ENCODE measurements around the gene EIF3D.
A peak's percentile ranks its signal among the peaks of the same experiment; 100 is the strongest.

Gene EIF3D

GRCh38 chr22:36506637-36507517 lies 22.1 kb downstream of the EIF3D start, which contains the start of gene FOXRED2:
TSS of gene FOXRED2 (minus strand) at chr22:36507040. CDS start at chr22:36506422, 618 bp downstream.
- DNase-seq (ENCODE audit: low read depth), result peak; percentile 83

GRCh38 chr22:36505998-36506635 lies 22.8 kb downstream of the EIF3D start:
- no peak for DNase-seq (ENCODE audit: low read depth)

DNA sequence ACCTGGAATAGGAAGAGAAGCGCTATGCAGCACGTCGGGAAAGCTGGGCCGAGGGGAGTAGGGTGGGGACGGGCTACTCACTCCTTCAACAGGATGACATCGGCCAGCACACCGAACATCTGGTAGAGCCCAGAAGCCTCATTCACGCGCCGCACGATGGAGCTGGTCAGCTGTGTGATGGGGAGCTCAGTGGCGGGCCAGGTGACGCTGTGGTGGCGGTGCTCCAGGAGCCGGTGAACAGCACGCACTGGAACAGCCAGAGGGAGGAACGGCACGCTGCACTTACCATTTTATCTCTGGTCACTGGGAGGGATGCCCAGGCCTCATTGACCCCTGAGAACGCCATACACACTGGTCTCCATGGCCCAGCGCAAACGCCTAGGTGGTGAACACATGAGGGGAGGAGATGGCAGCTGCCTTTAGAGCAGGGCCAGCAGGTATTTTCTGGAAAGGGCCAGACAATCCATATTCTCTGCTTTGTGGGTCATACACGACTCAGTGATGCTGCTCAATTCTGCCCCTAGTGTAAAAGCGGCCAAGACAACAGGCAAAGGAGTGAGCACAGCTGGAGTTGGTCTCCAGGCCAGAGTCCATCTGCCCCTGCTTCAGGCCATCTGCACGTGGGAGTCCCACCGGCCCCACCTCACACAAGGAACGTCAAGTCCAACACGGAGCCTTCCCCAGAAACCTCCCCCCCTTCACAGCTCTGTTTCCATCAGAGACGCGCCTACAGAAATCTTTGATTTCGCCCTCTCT lies 30.9 kb downstream of the EIF3D start:
- no peak for DNase-seq (ENCODE audit: low read depth)

DNA sequence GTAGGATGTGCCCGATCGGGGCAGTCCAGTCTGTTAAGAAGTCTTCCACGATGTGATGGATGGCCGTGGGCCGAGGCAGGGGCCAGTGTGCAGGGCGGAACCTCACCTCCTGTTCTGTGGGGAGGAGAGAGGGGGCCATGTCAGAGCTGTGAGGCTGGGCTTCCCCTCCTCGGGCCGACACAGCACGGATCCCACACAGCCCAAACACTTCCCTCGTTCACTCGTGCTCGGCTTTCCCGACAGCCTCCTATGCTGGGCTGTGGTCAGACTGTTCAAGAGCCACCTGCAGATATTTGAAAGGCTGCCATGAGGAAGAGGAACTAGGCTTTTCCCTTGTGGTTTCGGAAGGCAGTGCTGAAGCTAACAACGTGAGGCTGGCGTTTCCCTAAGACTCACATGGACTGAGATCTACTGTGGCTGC lies 35.3 kb downstream of the EIF3D start:
- DNase-seq (ENCODE audit: low read depth), result no peak

DNA sequence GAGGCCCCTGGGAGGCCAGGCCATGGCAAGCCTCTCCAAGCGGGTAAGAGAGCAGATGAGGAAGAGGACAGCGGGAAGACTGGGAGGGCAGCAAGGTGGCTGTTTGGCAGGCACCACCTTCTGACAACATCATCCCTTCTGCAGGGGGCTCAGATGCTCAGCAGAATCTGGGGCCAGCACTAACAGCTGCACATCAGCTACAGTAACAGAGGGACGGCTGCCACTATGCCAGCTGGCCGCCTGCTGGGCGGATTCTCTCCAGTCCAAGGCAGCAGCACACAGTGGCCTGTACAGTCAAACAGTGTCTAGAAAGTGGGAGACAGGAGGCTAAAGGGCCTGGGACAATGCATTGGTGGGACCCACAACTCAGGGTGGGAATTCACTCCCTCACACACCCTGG lies 36.9 kb downstream of the EIF3D start:
- no peak for DNase-seq (ENCODE audit: low read depth)

DNA sequence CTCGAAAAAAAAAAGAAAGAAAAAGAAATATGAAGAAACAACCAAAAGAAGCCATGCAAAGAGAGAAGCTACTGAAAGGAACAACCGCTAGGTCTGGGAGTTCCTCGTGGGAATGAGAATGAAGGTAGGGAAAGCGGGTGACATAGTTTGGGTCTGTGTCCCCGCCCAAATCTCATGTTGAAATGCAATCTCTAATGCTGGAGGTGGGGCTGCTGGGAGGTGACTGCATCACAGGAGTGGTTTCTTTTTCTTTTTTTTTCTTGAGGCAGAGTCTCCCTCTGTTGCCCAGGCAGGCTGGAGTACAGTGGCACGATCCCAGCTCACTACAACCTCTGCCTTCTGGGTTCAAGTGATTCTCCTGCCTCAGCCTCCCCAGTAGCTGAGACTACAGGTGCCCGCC lies 37.8 kb downstream of the EIF3D start:
- no peak for DNase-seq (ENCODE audit: low read depth)

DNA sequence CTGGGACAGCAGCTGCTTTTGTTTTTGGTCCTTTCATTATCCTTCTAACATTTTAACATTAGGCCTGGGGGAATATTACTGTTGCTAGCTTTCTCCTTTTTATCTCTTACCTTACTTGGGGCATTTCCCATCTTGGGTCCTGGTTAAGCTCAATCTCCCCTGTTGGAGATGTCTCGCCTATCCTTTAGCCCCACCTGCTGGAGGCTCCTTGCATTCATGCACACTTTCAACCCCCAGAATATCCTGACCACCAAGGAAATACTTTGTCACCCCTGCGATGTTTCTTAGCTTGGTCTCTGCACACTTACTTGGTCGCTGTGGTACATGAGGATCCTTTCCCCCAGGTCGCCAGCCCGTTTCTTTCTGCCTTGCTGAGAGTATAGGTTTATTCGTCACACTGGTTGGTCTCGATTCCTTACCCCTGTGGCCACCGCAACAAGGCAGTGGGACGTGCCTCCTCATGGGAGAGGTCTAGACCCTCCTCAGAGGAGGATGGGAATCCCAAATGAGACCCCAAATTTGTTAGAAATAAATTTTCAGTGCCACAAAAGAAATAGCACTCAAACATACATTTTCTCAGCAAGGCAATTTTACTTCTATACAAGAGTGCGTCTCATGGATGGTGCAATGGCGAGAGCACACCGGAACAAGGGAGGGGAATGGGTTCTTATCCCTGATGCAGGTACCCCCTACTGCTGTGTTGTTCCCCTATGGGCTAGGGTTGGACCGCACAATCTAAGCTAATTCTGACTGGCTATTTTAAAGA lies 42.2 kb downstream of the EIF3D start:
- DNase-seq (ENCODE audit: low read depth), result peak; percentile 58

GRCh38 chr22:36481393-36482168 lies 47.4 kb downstream of the EIF3D start, which contains the start of gene TXN2:
TSS of gene TXN2 (minus strand) at chr22:36481640. CDS start at chr22:36480837, 803 bp downstream.
- DNase-seq (ENCODE audit: low read depth), result peak; percentile 93

- DNase-seq (ENCODE audit: low read depth), result no peak
Measured at GRCh38 chr22:36480941-36481392, 48.0 kb downstream of the EIF3D start.

DNA sequence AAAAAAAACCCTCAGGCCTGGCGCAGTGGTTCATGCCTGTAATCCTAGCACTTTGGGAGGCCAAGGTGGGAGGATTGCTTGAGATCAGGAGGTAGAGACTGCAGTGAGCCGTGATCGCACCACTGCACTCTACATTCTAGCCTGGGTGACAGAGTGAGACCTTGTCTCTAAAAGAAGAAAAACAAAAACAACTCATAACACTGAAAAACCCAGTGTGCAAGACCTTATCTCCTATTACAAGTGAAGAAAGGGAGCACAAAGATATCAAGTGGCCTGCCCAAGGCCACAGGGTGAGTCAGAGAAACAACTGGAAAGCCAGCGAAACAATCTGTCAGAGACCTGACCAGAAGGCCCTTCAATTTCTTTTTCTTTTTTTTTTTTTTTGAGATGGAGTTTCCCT lies 50.0 kb downstream of the EIF3D start:
- no peak for DNase-seq (ENCODE audit: low read depth)

DNA sequence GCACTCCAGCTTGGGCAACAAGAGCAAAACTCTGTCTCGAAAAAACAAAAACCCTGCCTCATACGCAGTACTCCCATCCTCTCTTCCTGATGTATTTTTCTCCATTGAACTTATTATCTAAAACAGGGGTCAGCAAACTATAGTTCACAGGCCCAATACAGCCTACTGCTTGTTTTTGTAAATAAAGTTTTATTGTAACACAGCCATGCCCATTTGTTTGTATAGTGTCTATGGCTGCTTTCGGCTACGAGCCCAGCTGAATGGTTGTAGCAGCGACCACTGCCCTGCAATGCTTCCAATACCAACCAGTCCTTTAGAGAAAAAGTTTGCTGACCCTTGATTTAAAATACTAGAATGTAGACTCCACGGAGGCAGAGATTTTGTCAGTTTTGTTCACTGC lies 53.6 kb downstream of the EIF3D start:
- DNase-seq (ENCODE audit: low read depth), result no peak

DNA sequence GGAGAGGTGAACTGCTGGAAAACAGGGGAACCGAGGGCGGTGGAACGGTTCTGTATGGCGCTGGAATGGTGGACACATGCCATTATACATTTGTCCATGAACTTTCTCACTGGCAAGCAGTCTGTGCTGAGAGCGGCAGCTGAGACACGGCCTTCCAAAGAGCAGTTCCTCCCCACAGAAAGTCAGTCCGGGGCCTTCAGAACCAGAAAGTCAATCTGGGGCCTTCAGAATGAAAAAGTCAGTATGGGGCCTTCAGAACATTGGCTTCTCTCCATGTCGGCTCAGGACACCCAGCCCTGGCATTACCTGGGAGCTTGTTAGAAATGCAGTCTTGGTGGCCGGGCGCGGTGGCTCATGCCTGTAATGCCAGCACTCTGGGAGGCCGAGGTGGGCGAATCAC lies 56.3 kb downstream of the EIF3D start:
- DNase-seq (ENCODE audit: low read depth), result no peak

GRCh38 chr22:36471341-36471821 lies 57.6 kb downstream of the EIF3D start:
- DNase-seq (ENCODE audit: low read depth), result no peak

DNA sequence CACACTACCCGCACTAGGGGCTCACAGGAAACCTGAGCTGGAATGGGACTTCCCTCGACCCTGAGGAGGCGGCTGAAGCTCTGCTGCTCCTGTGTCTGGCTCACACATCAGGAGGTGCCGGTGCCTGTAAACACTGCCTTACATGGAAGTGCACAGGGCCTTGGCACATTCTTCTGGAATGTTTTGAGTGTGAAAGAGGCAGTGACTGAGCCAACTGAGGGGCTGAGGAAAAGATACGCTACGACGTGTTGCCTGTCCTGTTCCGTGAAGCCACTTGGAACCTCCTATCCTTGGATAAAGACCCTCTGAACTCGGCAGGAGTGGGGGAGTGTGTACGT lies 58.0 kb downstream of the EIF3D start:
- DNase-seq (ENCODE audit: low read depth), result no peak

- peak; percentile 79 for DNase-seq (ENCODE audit: low read depth)
Measured at GRCh38 chr22:36470162-36470993, 58.6 kb downstream of the EIF3D start.

DNA sequence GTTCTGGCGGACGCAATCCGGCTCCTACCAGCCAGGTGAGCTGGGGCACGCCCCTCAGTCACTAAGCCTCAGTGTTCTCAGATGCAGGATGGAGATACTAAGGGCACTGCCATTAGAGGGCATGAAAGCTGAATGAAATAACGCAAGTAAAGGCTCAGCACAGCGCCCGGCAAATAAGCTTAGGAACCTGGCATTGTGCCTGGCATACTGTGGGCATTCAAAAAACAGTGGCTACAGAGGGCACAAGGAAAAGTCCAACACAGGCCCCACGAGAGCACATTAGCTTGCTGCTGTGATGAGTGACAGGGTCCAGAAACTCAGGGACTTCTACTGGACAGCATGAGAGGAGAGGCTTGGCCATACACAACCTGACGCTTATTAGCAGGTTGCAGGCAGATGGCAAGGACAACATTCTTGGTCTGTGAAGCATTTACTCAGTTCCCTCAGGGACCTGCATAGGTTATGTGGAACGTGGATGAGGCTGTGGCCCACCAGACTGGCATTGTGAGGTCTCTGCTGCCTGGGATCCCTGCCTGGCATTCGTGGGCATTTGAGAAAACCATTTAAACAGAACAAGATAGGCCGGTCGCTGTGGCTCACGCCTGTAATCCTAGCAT lies 59.8 kb downstream of the EIF3D start:
- DNase-seq (ENCODE audit: low read depth), result no peak

DNA sequence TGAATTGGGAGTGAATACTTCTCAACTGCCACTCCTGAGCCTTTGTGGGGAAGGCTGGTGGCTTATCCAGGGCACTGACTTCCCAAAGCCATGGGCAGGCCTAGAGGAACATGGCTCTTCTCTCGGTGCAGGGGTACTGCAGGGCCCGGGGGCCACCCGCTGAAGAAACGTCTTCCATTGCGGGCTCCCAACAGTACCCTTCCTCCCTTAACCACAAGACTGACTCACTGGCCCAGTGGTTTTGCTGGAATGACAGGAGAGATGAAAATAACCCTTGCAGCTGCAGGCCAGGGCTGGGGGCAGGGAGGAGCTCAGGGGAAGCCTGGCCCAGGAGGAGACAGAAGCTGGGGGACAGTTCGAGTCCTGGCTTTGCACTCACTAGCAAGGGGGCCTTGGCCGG lies 61.0 kb downstream of the EIF3D start:
- no peak for DNase-seq (ENCODE audit: low read depth)

DNA sequence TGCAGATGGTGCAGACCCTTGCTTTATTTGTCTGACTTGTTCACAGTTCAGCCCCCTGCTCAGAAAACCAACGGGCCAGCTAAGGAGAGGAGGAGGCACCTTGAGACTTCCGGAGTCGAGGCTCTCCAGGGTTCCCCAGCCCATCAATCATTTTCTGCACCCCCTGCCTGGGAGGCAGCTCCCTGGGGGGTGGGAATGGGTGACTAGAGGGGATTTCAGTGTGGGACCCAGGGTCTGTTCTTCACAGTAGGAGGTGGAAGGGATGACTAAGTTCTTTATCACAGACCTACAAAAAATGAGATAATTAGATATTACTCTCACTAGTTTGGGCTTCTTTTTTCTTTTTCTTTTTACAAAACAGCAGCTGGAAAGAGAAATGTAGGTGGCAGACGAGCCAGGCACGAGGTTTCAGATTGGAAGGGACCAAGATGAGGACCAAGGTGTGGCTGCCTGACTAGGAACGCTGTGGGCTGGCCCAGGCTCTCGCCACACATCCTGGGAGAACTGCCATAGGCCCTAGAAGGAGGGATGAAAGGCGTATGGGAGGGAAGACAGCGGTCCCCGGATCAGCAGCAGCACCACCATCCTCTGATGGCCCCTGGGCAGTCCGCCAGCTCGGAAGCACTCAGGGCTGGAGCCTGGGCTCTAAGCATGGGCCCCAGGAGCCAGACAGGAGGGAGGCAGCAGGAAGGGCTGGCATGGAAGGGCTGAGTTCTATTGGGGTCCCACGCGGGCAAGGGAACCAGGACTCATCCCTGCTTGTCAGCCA lies 61.7 kb downstream of the EIF3D start:
- DNase-seq (ENCODE audit: low read depth), result no peak

DNA sequence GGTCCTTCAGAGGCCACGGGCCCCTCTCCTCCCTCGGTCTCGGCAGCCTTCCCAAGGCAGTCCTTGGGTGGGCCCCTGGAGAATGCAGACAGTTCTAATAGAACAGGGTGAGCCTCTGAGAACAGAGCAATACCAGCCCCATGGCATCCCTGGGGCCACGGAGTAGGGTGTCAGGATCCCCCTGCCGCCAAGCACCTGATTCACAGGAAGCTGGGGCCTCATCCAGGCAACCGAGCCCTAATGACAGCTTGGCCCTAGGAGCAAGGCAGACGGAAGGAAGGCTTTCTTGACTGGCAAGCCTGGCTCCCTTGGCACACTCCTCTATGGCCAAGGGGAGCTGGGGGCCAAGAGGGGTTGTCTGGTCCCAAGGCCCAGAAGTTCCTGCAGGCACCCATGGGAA lies 62.7 kb downstream of the EIF3D start:
- no peak for DNase-seq (ENCODE audit: low read depth)
